Activated T-cell treated with anti-CD3 and anti-CD28 coated beads for 4 hours (primary cell): ENCODE measurements around the gene TAAR5.
"Not testable (repeated sequence)": the region's sequence is repeated elsewhere in the genome, so short reads cannot be mapped to it uniquely, and the experiment has no call there.

Experiments used
- DNase-seq: peaks from one replicate; pipeline ENCODE4 v3.0.0-alpha.2; 2020

The TAAR5 gene, protein sequence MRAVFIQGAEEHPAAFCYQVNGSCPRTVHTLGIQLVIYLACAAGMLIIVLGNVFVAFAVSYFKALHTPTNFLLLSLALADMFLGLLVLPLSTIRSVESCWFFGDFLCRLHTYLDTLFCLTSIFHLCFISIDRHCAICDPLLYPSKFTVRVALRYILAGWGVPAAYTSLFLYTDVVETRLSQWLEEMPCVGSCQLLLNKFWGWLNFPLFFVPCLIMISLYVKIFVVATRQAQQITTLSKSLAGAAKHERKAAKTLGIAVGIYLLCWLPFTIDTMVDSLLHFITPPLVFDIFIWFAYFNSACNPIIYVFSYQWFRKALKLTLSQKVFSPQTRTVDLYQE

DNA sequence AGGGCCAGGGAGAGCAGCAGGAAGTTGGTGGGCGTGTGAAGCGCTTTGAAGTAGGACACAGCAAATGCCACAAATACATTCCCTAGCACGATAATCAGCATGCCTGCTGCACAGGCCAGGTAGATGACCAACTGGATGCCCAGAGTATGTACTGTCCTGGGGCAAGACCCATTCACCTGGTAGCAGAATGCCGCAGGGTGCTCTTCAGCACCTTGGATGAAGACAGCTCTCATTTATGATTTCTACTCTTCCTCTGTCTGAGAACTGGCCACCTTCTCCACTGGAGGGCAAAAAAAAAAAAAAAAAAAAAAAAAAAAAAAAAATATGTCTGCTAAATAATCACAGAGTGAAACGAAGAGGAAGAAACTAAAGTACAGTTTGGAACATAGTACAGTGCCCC, at the start of gene TAAR5:
Gene TAAR5 (minus strand): TSS at position 288 of the 400 bp plus-strand sequence. CDS start 55 bp downstream, at position 233.
- no peak for DNase-seq

DNA sequence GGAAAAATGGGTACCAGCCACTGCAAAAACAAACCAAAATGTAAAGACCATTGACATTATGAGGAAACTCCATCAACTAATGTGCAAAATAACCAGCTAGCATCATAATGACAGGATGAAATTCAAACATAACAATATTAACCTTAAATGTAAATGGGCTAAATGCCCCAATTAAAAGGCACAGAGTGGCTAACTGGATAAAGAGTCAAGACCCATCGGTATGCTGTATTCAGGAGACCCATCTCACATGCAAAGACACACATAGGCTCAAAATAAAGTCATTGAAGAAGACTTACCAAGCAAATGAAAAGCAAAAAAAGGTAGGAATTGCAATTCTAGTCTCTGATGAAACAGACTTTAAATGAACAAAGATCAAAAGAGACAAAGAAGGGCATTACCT, 47.6 kb upstream of the TAAR5 start:
- DNase-seq = not testable (repeated sequence)

DNA sequence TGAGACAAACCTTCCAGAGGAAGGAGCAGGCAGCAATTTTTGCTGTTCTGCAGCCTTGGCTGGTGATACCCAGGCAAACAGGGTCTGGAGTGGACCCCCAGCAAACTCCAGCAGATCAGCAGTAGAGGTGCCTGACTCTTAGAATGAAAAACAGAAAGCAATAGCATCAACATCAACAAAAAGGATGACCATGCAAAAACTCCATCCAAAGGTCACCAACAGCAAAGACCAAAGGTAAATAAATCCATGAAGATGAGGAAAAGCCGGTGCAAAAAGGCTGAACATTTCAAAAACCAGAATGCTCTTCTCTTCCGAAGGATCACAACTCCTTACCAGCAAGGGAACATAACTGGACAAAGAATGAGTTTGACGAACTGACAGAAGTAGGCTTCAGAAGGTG, 46.4 kb upstream of the TAAR5 start:
- DNase-seq = not testable (repeated sequence)

DNA sequence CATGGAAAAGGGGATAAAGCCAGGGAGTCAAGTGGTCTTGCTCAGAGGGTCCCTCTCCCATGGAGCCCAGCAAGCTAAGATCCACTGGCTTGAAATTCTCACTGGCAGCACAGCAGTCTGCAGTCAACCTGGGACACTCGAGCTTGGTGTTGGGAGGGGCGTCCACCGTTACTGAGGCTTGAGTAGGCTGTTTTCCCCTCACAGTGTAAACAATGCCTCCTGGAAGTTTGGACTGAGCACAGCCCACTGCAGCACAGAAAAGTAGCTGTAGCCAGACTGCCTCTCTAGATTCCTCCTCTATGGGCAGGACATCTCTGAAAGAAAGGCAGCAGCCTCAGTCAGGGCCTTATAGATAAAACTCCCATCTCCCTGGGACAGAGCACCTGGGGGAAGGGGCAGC, 45.7 kb upstream of the TAAR5 start:
- not testable (repeated sequence) for DNase-seq

DNA sequence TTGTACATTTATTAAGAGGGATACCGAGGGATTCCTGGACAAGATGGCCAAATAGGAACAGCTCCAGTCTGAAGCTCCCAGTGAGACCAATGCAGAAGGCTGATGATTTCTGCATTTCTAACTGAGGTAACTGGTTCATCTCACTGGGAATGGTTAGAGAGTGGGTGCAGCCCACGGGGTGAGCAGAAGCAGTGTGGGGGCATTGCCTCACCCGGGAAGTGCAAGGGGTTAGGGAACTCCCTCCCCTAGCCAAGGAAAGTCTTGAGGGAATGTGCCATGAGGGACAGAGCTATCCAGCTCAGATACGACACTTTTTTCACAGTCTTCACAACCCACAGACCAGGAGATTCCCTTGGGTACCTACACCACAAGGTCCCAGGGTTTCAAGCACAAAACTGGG, 45.3 kb upstream of the TAAR5 start:
- DNase-seq = no peak

DNA sequence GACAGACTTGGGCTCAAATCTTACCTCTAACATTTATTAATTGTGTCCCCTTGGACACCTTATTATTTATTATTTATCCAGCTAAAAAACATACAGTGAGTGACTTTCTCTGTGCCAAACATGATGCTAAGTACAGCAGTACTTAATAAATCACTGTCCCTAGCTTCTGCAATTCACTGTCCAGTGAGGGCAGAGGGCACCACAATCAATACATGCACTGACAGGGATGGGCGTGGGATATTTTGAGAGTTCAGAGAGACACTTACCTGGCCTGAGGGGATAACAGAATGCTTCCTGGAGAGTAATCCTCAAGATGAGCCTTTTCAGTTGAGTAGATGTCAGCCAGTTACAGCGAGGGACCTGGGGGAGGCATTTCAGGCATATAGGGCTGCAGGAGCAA, 43.8 kb upstream of the TAAR5 start:
- DNase-seq = no peak

DNA sequence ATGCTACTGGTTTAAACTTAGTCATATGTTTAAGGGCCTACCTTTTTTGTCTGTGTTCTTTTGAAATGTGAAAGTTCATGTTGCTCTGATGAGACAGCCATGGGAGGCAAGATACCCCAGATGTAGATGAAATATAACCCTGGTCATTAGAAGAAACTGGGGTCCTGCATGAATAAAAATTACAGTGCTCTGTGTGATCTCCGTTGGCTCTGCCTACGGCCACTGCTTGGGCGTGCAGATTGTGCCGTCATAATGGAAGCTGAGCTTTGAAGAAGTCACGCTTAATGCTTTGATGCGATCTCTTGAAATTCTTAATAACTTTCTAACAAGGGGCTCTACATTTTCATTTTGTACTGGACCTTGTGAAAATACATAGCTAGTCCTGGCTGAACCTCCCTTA, 34.6 kb upstream of the TAAR5 start, which contains the start of gene TAAR2:
Gene TAAR2 (minus strand): TSS at position 101 of the 400 bp plus-strand sequence. CDS start 0 bp downstream, at position 101.
- DNase-seq = no peak

DNA sequence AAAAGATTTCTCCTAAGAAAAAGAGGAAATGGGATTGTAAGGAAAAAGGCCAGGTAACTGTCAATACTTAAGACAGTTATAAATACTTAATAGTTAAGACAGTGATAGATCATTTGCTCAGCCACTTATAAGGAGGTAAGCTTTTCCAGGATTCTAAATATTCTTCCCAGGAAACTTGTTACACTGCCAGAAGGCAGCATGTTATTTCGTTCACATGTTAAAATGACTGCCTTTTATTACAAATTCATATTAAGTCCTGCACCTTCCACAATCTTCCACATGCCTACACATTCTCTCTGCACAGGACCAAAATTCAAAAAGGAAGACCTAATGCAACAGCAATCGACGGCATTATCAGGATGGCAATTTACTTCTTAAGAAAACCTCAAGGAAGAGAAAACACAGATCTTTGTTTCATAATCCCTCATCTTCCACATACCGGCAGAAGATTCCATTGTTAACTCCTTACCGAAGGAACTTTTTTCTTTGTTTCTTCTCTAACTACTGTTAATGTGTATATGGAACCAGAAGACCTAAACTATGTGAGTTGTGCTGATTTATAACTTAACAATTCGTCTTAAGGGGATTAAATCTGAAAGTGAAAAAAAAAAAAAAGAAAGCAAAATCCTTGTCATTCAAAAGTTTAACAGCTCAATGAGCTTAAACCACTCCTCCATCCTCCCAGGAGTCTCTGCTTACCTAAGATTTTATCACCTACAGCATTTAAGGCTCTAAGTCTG, 33.7 kb upstream of the TAAR5 start:
- DNase-seq = no peak

DNA sequence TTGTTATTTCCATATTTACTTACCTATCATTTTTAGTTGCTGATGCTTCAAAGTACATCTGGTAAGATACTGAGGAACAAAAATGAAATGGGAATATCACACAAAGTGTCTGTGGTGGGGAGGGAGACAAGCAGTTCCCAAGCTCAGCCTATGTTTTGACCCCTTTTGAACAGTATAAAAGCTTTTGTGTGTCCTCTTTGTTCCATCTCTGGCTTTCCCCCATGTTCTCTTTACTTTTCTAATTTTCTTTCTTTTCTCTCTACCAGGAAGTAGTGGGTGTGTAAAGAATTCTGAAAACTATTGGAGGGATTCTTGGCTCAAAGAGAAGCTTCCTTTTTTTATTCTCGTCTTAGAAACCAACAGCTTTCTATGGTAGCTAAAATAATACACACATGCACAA, 27.1 kb upstream of the TAAR5 start:
- DNase-seq = no peak

DNA sequence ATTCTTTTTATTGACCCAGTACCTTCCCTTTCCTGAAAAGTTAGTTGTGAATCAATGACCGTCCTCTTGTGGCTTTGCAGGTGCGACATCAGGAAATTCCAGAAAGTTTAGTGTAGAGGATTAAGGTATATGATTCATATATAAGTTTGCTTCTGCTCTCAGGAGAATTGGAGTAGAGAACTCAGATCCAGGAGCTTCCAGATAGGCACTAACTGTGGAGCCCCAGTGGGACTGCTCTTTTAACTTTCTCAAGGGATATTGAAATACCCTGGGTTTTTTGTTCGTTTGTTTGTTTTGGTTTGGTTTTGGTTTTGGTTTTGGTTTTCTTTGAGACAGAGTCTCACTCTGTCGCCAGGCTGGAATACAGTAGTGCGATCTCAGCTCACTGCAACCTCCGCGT, 25.0 kb upstream of the TAAR5 start:
- DNase-seq = no peak

DNA sequence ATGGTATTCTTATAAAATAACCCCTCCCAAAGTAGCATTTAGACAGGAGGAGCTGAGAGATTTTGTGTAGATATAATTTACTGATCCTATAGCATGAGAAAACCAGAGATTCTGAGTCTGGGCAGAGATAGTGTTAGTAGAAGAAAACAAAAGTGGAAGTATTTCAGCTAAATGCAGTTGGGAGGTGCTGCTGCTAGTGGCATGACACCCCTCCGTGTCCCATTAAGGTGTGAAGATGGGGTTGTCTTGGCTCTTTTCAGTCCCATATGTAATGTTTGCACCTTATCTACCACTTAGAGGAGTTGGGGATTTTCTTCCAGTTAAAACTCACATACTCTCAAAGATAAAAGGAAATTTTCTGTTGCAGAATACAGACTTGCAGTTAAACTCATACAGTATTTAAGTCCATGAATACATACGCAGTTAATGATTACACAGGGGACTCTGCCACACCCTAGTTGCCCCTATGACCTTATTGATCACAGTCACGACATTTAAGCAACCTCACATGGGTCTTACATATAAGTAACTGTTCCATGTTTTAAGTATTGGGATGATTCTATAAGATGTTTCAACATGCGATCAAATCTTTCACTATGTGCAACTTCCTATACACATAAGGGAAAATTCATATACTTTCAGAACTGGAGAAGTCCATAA, 23.0 kb upstream of the TAAR5 start:
- no peak for DNase-seq

DNA sequence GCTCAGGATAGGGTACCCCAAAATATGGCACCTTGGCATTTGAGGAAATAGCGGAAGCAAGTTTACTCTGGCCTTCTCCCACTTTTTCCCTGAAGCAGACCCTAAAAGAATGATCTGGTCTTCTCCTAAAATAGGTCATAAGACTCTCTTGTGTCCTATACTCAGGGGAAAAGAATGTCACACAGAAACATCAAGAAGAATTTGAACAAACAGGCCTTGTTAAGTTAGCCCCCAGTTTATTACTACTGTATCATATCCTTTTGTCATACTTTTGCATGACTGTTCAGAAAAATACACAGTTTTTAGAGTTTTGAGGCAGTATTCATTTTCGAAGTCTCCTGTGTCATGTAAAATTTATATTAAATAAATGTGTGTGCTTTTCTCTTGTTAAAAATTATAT, 22.1 kb upstream of the TAAR5 start:
- DNase-seq = no peak

DNA sequence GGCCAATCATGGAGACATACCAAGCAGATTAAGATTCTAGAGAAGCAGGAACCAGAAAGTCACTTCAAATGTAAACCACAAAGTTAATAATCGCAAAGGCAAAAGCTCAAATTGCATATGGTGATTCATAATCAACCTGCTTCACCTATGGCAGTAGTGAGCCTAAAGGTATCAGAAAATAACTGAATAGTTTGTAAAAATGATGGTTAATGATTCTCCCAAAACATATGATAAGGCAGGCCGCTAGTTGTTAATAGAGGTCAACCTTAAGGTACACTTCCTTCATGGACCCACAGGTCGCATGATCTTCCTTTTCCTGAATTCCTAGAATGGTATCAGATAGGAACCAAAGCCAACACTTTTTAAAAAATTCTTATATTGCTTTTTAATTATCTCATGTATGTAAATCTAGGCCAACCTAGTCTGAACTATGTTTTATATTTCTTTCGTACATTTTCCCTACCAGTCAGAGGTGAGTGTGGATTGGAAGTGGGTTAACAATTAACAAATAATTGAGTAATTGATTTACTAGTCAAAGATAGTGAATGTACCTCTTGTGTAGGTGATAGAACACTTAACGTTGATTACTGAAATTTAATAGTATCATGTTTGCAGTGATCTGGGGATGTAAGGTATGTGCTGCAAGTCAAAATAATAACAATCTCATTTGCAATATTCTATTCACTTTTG, 18.1 kb upstream of the TAAR5 start:
- DNase-seq = no peak

DNA sequence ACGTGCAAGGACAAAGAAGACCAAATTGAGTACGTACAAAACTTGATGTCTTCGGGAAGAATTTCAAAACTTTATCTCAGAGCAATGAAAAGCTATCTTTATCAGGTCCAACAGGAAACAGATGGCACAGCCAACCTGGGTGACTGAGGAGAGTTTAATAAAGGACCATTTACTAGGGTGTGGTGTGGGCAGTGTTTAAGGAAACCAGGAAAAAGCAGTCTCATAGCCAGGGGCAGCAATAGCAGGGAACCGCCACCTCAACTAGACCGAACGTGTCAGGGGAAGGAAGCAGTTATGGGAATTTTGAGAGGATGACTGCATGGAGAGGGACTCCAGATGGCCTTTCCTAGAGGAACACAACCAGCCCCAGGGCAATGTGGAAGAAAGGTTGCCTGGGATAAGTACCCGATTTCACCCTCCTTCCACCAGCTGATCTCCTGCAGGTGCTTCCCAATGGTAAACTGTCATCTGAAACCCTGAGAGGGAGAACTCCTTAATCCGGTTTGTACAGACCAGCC, 15.2 kb upstream of the TAAR5 start:
- DNase-seq = no peak

DNA sequence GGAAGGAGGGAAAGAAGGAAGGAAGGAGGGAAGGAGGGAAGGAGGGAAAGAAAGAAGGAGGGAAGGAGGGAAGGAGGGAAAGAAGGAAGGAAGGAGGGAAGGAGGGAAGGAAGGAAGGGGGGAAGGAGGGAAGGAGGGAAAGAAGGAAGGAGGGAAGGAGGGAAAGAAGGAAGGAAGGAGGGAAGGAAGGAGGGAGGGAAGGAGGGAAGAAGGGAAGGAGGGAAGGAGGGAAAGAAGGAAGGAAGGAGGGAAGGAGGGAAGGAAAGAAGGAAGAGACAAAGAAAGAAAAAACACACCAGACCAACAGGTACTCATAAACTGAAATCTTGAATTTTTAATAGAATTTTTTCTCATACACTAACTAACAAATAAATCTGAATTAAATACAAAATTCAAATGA, 11.4 kb upstream of the TAAR5 start:
- not testable (repeated sequence) for DNase-seq

DNA sequence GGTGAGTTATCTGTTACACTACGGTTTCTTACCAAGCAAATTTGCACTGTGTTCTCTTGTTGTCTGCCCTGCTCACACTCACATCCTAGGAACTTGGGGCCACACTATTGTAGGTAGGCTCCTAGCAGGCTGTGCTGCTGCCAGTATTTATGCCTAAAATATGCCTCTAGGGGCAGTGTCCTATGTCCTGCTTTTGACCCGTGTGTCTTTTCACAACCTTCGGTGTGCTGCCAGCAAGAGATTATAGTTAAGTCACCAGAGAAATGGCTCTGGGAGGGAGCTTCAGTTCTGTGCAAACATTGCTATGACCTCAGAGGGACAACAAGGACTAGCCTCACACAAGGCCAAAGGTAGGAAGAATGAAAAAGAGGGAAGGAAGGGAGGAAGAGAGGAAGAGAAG, 8.9 kb upstream of the TAAR5 start:
- no peak for DNase-seq

DNA sequence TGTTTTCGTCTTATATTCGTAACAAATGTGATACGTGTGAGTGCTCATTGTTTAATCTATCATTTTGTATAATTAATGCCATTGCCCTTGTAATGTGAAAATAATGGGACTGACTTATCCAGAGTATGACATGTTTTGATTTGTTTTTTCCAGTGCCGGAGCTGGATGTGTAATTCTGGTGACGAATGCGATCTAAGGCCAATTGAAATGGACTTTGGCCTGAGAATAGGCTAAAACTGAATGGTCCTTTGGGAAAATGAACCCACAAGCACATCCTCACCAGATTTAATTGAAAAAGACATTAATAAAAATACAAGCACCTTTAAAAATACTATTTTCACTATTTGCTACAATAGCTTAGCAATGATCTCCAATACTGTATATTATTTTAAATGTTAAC, 6.7 kb upstream of the TAAR5 start:
- no peak for DNase-seq

DNA sequence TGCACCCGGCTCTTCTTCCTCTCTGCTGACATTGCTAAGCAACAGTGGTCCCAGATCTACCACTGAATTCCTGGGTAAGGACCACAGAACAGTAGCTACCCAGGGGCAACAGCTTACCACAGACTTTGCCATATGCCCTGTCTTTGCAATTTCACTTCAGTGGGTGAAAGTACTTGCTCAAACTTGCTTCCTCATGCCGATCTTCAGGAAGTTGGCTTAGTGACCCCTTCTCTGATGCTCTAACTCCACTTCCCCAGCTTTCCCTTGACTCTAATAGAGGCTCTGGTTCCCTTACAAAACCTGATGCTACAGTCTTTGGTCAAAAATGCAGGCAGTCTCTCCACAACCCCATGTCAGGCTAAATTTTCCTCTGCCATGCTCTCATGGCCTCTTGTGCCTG, 3.3 kb upstream of the TAAR5 start:
- DNase-seq = no peak

DNA sequence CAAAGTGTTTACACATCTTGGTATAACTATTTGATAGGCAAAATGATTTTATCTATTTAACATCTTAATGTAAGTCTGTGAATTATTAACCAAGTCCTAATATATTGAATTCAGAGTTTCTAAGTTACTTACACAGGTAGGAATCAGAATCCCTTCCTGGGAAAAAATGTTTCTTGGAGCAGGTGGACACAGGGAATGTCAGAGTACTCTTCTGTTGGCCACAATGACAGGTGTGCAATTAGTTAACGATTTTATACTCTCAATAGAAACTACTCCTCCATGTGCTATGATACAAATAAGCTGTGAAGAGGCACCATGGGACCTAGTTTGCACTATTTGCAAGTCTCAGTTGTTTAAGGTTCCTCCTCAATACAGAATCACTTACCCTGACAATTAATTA, 821 bp upstream of the TAAR5 start:
- no peak for DNase-seq

DNA sequence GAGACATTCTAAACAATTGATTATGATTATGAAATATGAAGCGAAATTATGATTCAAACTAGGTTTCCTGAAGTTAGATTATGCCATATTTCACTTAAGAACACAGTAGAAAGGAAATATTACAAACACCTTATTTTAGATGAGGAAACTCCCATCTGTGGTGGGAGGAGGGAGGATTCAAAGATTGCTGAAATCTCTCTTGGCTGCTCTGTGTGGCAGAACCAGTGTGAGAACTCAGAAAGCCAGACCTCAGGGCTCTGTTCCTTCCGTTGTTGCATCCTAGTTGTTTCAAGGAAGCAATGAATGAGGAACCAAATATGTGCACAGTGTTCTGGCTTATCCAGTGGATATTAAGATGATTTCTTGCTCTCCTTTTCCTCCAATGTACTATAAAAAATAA, 2.1 kb downstream of the TAAR5 start:
- no peak for DNase-seq

DNA sequence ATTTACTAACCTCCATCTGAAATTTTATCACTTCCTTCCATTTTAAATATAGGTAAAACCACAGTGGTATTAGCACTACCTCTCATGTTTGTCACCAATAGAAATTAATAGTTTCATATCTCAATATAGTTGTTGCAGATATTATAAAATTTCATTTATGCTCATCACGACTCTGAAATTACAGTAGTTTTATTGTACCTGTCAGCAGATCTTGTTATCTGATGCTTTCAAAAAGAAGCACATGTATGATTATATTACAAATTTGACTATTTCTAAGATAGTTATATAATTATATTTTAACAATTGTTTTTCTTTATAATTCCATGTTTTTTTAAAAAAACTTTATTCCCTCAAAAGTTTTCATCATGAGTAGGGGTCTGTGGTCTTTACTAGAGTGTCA, 4.8 kb downstream of the TAAR5 start:
- no peak for DNase-seq

DNA sequence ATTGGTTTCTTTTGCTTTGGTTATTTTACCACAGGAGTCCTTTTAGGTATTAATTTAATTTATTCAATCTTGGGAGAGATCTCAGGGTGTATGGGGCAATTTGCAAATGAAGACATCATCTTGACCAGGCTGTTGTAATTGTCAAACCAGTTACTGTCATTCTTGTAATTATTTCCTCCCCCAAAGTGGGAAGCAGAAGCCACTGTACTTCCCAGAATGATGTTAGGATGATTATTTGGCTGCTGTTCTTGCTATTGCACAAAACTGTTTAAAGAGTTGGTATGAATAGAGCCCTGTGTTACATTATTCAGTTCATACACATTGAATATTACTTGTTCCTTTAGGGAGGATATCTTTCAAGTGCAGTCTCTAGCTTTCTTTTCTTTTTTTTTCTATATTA, 17.8 kb downstream of the TAAR5 start:
- no peak for DNase-seq

DNA sequence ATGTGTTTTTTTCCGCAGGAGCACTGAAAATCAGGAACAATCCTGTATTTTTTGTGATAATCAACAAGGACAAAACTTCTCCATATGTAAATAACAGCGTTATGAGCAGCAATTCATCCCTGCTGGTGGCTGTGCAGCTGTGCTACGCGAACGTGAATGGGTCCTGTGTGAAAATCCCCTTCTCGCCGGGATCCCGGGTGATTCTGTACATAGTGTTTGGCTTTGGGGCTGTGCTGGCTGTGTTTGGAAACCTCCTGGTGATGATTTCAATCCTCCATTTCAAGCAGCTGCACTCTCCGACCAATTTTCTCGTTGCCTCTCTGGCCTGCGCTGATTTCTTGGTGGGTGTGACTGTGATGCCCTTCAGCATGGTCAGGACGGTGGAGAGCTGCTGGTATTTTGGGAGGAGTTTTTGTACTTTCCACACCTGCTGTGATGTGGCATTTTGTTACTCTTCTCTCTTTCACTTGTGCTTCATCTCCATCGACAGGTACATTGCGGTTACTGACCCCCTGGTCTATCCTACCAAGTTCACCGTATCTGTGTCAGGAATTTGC, 19.2 kb downstream of the TAAR5 start, which contains the start of gene TAAR6:
Gene TAAR6 (plus strand): TSS at position 102 of the 557 bp plus-strand sequence. CDS start 0 bp downstream, at position 102.
- DNase-seq = no peak
